Right atrium auricular region (tissue), 2 donors: ENCODE data around the gene SSX7. TPM values are rescaled to one million over a fixed set of nuclear protein-coding genes. Genes with fewer than 3 reads are reported as not detected.

Experiments
- DNase-seq: peaks from one replicate; pipeline ENCODE4 v3.0.0-alpha.2; 2019; ENCODE audit warnings: low spot score
- H3K27ac ChIP-seq, 2 donors: fragments of 200-600 bp; sonication (generic); 1 replicate in 1 of 2; 2 replicates in 1 of 2; pipeline ENCODE4 v1.5.1; 2016 to 2019
- H3K27me3 ChIP-seq, 2 donors: fragments of 200-600 bp; sonication (generic); one replicate each; pipeline versions ENCODE4 v1.5.1 to v1.6.0; 2017 to 2019
- H3K36me3 ChIP-seq: fragments of 200-600 bp; sonication (generic); one replicate; pipeline ENCODE4 v1.5.1; 2016
- H3K4me1 ChIP-seq, 2 donors: fragments of 200-600 bp; sonication (generic); one replicate each; pipeline versions ENCODE4 v1.5.1 to v1.6.0; 2017 to 2019
- H3K4me3 ChIP-seq, 2 donors: fragments of 200-600 bp; sonication (generic); 1 replicate in 1 of 2; 2 replicates in 1 of 2; pipeline ENCODE4 v1.5.1; 2017 to 2019; ENCODE audit warnings: mild to moderate bottlenecking in 1 of 2, moderate library complexity in 1 of 2
- H3K9me3 ChIP-seq, 2 donors: fragments of 200-600 bp; sonication (generic); one replicate each; pipeline ENCODE4 v1.5.1; 2019
- CTCF ChIP-seq, 2 donors: fragments of 200-600 bp; sonication (generic); IDR thresholded peaks; one replicate each; pipeline ENCODE4 v1.5.1; 2019; ENCODE audit warnings: antibody characterized with exemption in 2 of 2
- total RNA-seq, 2 donors: library from RNA; depleted of rRNA; stranded (reverse); fragments of >200 nt; gene quantifications; one replicate each; pipeline ENCODE4 v1.1.0, GENCODE V29; 2016

The SSX7 gene
- total RNA-seq, 2 donors from 2014 or later = not detected

GRCh38 chrX:52594658-52595057 is 60.0 kb downstream of the SSX7 start:
- no peak for TF ChIP-seq CTCF (IDR thresholded peaks at IDR 0.05)
- Histone ChIP-seq H3K4me1 (no peaks in the 10 kb centered on the region), H3K27ac (no peak overlapping the region), H3K27me3 (no peaks in the 10 kb centered on the region), H3K36me3 (no peaks in the 10 kb centered on the region), H3K4me3 (no peak overlapping the region), H3K9me3 (no peaks in the 10 kb centered on the region)
- DNase-seq = no peak

Other genes with a start within 250 kb of the SSX7 start
- not detected for gene XAGE1A, start 159.1 kb downstream of the SSX7 start, total RNA-seq
- gene XAGE1B, start 137.8 kb downstream of the SSX7 start, total RNA-seq = 1 to 10 TPM in 1 of 2 donors, not detected in 1; 1.1 TPM
- gene SSX2, start 52.3 kb upstream of the SSX7 start, total RNA-seq = not detected
- gene SSX2B, start 96.4 kb upstream of the SSX7 start, total RNA-seq = not detected
- not detected for gene SPANXN5, start 142.5 kb upstream of the SSX7 start, total RNA-seq
- gene XAGE5, start 156.4 kb upstream of the SSX7 start, total RNA-seq = not detected
- gene XAGE3, start 213.2 kb upstream of the SSX7 start, total RNA-seq = not detected
- gene FAM156B, start 242.4 kb upstream of the SSX7 start, total RNA-seq = 10 to 100 TPM; 11.2 to 11.9 TPM